Measurements from ENCODE around the gene ASPSCR1. TPM values are rescaled to one million over a fixed set of nuclear protein-coding genes. Genes with fewer than 3 reads are reported as not detected.

The ASPSCR1 gene
- total and polyA plus RNA-seq, 2 of the 8 experiments (the other 6 are each of a cell fraction or from before 2014, with no cell fraction given), result 33.3 to 43.7 TPM

- peak overlapping the region; percentile 76 to 80 (median 80) for H3K9ac ChIP-seq (replicated peaks in 1 of 4; ENCODE audit: extremely low read depth in 1 of 4, low read depth in 3 of 4, low read length in 3 of 4)
- H2AFZ ChIP-seq (ENCODE audit: low read length), result no peak overlapping the region
- H3K27me3 ChIP-seq (replicated peaks in 1 of 4; ENCODE audit: control insufficient read depth in 3 of 4, extremely low read depth in 1 of 4, insufficient read depth in 3 of 4, low read length in 3 of 4), result no peaks in the 10 kb centered on the region
- H4K8ac ChIP-seq (ENCODE audit: extremely low read depth, insufficient read depth, low read length), result no peak overlapping the region; the same call in 1 of the 2 replicates
- DNase-seq (ENCODE audit: low read depth in 1 of 2, low spot score in 2 of 2) (no peak), FAIRE-seq (no peak)
- H4K5ac ChIP-seq (ENCODE audit: insufficient read length, low read depth, low read length), result no peak overlapping the region
- peaks cover 7 to 13% of the 10 kb centered on the region in 2 experiments for H4K20me1 ChIP-seq (replicated peaks in 1 of 2; ENCODE audit: control insufficient read depth in 1 of 2, insufficient read depth in 2 of 2, low read length in 2 of 2)
- H3K79me2 ChIP-seq (ENCODE audit: control insufficient read depth in 1 of 2, insufficient read depth in 2 of 2, low read length in 2 of 2), result peaks cover 0 to 12% of the 10 kb centered on the region in 2 experiments; a peak in 1 of 4 replicates
- H3K4ac ChIP-seq (replicated peaks; ENCODE audit: insufficient read length, low read depth, low read length), result no peak overlapping the region
- peaks cover 12% of the 10 kb centered on the region for H3K23me2 ChIP-seq (ENCODE audit: low read depth, low read length)
- H2BK12ac ChIP-seq (ENCODE audit: low read depth, low read length), result no peak overlapping the region
- no peaks in the 10 kb centered on the region for H3K9me3 ChIP-seq (ENCODE audit: insufficient read depth in 2 of 2, low read depth in 1 of 2, low read length in 1 of 2)
- H4K91ac ChIP-seq (replicated peaks; ENCODE audit: insufficient read length, low read length), result peak overlapping the region; percentile 44
- peak overlapping the region; percentile 29; the same call in 1 of the 2 replicates for H2BK15ac ChIP-seq (ENCODE audit: low read length)
- H2AK5ac ChIP-seq (ENCODE audit: low read depth, low read length), result no peak overlapping the region
- H3K36me3 ChIP-seq (ENCODE audit: control insufficient read depth in 2 of 4, insufficient read depth in 4 of 4, low read length in 3 of 4), result no peaks in the 10 kb centered on the region
- WGBS, 2 experiments (ENCODE audit: extremely low coverage in 1 of 2, insufficient coverage in 1 of 2, insufficient read length in 1 of 2, insufficient replicate concordance in 2 of 2, low coverage in 1 of 2, low lambda C conversion rate in 2 of 2, missing lambda C conversion rate in 1 of 2), result 43% methylated on average over 10 of the region's 10 CpGs; no CpG with 5 or more reads in 1 of the 2 experiments
- H3K27ac ChIP-seq (ENCODE audit: low read depth, low read length), result no peak overlapping the region
- H3K23ac ChIP-seq (ENCODE audit: insufficient read length), result no peak overlapping the region
- H3K4me2 ChIP-seq (ENCODE audit: insufficient read depth in 1 of 2, low read depth in 2 of 2, low read length in 2 of 2), result peak overlapping the region; percentile 87 to 92
- ChIA-PET CTCF (ENCODE audit: partially characterized antibody) (interaction anchor here (0.6 to 4.7 kb wide), 14 partner anchors 9 to 115 kb away, joined by 3 to 29 read pairs (median 4); partner anchors contain the start of genes MAFG and RAC3), POLR2A (ENCODE audit: partially characterized antibody) (interaction anchor here (0.6 to 4.3 kb wide), 13 partner anchors 9 to 135 kb away, joined by 3 to 22 read pairs (median 3); partner anchors contain the start of genes FASN and RAC3)
- H3K79me1 ChIP-seq (ENCODE audit: low read depth, low read length), result peaks cover 4% of the 10 kb centered on the region; the same call in 1 of the 2 replicates
- no peak overlapping the region for H2BK5ac ChIP-seq (ENCODE audit: low read depth, low read length)
- no peak overlapping the region for H3K14ac ChIP-seq (ENCODE audit: insufficient read length)
- peak overlapping the region; percentile 83 to 93 (median 86) for H3K4me3 ChIP-seq (ENCODE audit: extremely low read depth in 1 of 4, insufficient read depth in 2 of 4, low read depth in 3 of 4, low read length in 4 of 4)
- no peak overlapping the region for H3K18ac ChIP-seq (ENCODE audit: extremely low read depth, low read length)
- TF ChIP-seq SRF (IDR thresholded peaks at IDR 0.05; ENCODE audit: low read depth, low read length) (no peak), SAP30 (IDR thresholded peaks at IDR 0.05; ENCODE audit: insufficient read depth, insufficient replicate concordance, low read length) (peak; percentile 55), CHD2 (IDR thresholded peaks at IDR 0.05; ENCODE audit: low read length) (no peak)
- H3K56ac ChIP-seq (replicated peaks; ENCODE audit: insufficient read length, low read depth, low read length), result no peak overlapping the region
- H2BK120ac ChIP-seq (replicated peaks; ENCODE audit: low read depth, low read length), result no peak overlapping the region
- H3K4me1 ChIP-seq (replicated peaks in 1 of 4; ENCODE audit: control insufficient read depth in 3 of 4, insufficient read depth in 4 of 4, low read length in 3 of 4), result peaks cover 0 to 14% (median 8%) of the 10 kb centered on the region in 4 experiments; a peak in 5 of 7 replicates
- H2BK20ac ChIP-seq (ENCODE audit: low read length), result no peak overlapping the region
Measured at GRCh38 chr17:82021900-82022309, 44.5 kb downstream of the ASPSCR1 start.
